UCSD-AML1 (cell line): ENCODE data around the gene EFNA5.
"Not testable (repeated sequence)": the region's sequence is repeated elsewhere in the genome, so short reads cannot be mapped to it uniquely, and the experiment has no call there.

Source experiments
- DNase-seq: peaks from one replicate; lab custom pipeline; 2025; ENCODE audit not compliant: unreplicated experiment; lab: John Stamatoyannopoulos, UW

EFNA5 gene

GRCh38 chr5:107500347-107500746, 170.4 kb downstream of the EFNA5 start:
- no peak for DNase-seq

GRCh38 chr5:107499776-107500175, 171.0 kb downstream of the EFNA5 start:
- DNase-seq: no peak

- DNase-seq: no peak
Observed at GRCh38 chr5:107499237-107499636, 171.5 kb downstream of the EFNA5 start.

DNA sequence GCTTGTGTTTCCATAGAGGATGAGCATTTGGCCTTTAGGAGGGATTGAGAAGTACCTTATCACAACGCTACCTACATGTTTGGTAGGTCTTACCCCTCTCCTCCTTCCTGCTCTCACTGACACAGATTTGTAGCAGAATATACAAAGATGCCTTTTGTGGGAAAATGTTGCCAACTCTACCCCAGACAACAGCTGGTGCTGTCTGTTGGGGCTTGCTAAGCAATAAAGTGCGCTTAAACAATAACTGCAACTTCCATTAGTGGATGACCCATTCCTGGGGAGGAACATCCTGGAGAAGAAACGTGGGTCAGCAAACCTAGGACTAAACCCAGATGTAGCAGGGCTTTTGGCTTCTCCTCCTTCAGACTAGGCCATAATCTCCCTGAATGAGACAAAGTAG, 174.3 kb downstream of the EFNA5 start:
- DNase-seq: no peak

DNA sequence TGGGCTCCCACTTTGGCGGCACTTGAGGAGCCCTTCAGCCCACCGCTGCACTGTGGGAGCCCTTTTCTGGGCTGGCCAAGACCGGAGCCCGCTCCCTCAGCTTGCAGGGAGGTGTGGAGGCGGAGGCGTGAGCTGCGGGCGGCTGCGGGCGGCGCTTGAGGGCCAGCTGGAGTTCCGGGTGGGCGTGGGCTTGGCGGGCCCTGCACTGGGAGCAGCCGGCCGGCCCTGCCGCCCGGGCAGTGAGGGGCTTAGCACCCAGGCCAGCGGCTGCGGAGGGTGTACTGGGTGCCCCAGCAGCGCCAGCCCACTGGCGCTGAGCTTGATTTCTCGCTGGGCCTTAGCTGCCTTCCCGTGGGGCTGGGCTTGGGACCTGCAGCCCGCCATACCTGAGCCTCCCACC, 176.6 kb downstream of the EFNA5 start:
- DNase-seq: not testable (repeated sequence)

GRCh38 chr5:107487056-107487542, 183.6 kb downstream of the EFNA5 start:
- DNase-seq: peak; percentile 6

DNA sequence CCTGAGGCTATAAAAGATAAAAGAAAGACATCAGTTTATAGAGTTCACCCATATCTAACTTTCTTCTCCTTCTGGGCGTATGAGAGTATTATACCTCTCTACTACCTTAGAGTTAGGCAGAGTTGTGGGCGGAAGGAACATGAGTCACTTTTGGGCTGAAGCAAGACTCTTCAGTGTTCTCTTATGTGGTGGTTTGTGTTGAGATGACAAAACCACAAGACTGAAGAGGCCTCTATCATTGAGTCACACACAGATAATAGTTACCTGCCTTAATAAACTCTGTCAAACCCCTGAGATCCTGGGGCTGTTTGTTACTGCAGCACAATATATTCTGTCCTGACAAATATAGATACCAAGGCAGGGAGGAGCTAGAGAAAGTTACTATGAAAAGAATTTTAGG, 184.2 kb downstream of the EFNA5 start:
- DNase-seq: no peak

DNA sequence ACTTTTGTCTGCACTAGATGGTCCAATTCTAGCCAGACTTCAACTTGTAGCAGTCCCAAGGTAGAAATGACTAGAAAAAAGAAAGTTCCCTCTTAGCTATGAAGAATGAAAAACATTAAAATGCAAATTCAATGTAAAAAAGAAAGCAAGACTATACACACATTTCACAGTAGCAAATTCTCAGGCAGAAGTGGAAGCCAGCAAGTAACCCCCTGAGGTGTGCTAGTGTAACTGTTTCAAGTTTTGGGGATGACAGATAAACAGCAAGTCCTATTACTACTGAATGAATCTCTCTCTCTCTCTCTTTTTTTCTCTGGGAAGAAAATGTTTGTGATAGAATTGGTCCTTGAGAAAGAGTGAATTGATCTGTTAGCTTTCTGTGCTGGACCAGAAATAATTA, 185.6 kb downstream of the EFNA5 start:
- no peak for DNase-seq

DNA sequence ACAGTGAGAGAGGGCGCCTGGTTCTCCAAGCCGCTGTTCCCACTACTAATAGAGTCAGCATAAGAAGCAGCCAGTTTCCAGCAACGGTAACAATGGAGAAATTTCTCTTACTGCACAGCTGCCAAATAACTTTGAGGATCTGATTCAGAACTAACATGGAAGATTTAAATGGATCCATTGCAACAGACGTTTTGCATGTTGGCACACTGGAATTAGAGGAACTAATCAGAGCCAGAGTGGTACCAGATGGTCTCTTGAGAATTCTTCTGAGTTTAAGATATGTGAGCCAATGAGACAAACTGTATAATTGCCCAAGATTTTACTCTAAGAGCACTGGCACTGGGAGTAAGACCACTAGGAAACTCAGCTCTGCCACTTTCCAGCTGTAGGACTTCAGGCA, 186.5 kb downstream of the EFNA5 start:
- DNase-seq: no peak

- no peak for DNase-seq
Observed at GRCh38 chr5:107483231-107484024, 187.3 kb downstream of the EFNA5 start.

GRCh38 chr5:107478068-107478641, 192.6 kb downstream of the EFNA5 start:
- no peak for DNase-seq

DNA sequence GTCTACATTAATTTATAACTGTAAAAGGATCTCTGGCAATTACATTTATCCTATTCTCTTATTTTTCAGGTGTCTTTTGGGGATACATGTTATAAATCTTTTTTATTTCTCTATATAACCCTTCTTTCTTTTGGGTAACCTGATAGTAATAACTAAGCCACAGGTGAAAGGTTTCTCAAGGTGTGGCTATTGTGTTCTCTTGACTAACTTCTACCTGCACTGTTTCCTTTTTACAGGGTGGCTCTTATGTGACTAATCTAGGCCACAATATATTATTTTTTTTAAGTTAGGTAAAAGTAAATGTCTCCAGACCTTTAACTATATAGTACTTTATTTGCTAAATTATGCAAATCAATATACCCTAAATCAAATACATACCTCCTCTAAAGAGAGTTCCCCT, 193.2 kb downstream of the EFNA5 start:
- DNase-seq: no peak

DNA sequence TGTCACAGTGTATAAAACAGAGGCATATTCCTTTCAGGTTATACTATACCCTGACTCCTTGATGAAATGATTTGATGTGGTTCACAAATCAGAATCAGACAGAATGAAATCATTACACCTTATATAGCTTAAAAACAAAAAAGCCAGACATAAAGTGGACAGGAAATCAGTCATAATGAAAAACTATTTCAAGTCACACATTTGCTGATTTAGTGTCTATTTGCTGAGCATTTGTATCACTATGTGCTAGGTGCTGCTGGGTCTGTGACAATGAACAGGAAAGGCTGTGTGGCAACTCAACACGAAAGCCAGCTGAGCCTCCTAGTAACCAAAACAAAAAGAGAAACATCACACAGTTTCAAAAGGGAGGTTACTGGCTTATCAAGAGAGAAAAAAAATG, 194.0 kb downstream of the EFNA5 start:
- DNase-seq: no peak

- no peak for DNase-seq
Observed at GRCh38 chr5:107474716-107475489, 195.8 kb downstream of the EFNA5 start.

DNA sequence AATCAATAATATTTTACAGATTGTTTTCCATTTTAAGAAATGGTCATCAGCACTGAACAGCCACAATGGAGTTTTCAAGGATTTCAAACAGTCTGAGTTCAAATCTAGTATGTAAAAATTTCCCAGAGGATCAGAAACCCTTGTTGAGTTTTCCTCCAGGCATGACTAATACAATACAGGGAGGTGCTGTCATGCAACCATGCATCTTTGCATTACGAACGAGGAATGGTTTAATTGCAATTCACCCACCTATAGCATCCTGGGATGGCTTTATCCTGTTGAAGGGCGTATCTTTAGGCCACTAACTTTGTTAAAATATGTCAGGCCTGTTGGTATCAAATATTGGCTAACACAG, 196.4 kb downstream of the EFNA5 start:
- no peak for DNase-seq

DNA sequence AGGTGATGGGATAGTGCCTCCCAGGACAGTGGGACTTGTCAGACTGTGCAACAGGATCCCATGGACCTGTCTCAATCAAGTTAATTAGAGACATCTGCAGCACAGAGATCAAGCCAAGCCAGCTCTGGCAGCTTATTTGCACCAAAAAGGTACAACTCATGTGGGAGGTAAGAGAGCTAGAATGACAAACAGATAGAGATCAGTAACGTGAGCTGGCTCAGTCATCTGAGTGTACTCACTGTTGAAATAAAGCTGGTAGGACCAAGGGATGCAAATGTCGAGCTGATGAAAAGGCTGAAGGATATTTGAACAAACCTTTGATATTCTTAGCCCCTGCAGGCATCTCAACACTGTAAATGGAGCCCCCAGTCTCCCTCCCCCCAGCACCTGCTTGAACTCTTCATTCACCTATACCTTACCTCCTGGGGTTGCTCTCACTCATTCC, 198.1 kb downstream of the EFNA5 start:
- DNase-seq: no peak

- no peak for DNase-seq
Observed at GRCh38 chr5:107470295-107470582, 200.5 kb downstream of the EFNA5 start.

DNA sequence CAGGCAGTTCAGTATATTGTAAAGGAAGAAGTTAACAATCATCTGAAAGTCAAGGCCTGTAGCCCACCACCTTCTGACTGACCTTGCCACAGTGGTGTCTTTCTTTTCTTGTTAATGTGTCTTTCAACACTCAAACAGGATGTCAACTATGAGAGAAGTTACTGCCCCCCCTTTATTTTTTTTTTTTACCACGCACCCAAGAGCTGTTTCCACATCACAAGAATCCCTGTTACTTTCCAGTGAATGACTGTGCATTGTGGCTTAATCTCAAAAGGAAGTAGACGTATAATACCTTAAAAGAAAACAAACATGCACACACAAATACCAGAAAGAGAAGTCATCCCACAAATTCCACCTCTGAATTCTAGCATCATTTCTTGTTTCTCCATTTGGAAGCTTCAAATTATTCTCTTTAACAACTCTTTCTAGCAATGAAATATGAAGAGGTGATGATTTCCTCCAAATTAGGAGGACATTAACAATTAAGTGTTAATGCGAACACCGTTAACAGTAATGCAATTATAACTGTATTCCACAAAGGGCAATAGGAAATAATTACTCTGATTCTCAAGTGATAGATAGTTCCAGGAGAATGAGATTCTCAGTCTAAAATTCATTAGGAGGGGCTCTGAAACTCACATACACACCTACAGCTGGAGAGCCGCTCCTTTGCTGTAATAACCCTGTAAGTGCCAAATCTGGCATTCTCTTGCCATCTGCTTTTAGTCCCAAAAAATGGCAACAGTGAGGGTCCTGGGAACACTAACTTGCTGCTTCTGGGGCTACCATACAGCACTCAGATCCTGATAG, 201.0 kb downstream of the EFNA5 start:
- no peak for DNase-seq

DNA sequence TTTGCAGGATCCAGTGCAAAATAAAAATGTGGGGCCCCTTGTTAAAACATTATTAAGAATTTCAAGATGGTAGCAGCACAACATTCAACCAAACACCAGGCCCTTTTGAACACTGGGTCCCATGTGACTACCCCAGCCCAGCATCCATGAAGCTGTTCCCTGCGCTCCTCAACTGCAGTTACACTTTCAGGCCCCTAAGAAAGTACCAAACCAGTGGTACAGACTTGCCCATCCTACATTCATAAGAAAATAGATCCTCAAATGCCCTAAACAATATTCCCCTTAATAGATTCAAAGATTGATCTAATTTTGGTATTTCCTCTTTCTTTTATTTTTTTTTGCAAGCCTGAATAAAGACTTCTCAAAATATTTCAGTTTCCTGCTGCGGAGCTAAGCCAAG, 201.7 kb downstream of the EFNA5 start:
- no peak for DNase-seq

GRCh38 chr5:107468276-107468675, 202.5 kb downstream of the EFNA5 start:
- DNase-seq: no peak
